Kidney (tissue), 14 donors: ENCODE measurements around the gene TMEM126A. TPM values are rescaled to one million over a fixed set of nuclear protein-coding genes. Genes with fewer than 3 reads are reported as not detected.

Source experiments
- DNase-seq, 5 donors: peaks; one replicate each; pipeline ENCODE4 v3.0.0-alpha.2; 2013 to 2020
- FAIRE-seq: peaks from 2 replicates; lab custom pipeline; 2012; peaks lifted over from hg19 to GRCh38; lab: Jason Lieb, UNC
- H3K27ac ChIP-seq, 2 donors: one replicate each; pipeline ENCODE4 v1.7.0; 2013; ENCODE audit warnings: low read depth in 2 of 2, low read length in 2 of 2, inconsistent platforms in 1 of 2
- H3K27me3 ChIP-seq: one replicate; pipeline ENCODE4 v1.7.1; 2013; ENCODE audit warnings: low read length, inconsistent platforms; ENCODE audit not compliant: control insufficient read depth, insufficient read depth
- H3K36me3 ChIP-seq, 3 donors: one replicate each; pipeline versions ENCODE4 v1.7.0 to v1.7.1; 2013; ENCODE audit warnings: low read length in 3 of 3, control low read depth in 1 of 3, inconsistent platforms in 1 of 3; ENCODE audit not compliant: insufficient read depth in 3 of 3, control insufficient read depth in 2 of 3
- H3K4me1 ChIP-seq, 3 donors: one replicate each; pipeline versions ENCODE4 v1.7.0 to v1.7.1; 2013; ENCODE audit warnings: low read length in 3 of 3, inconsistent platforms in 1 of 3, low read depth in 1 of 3; ENCODE audit not compliant: control insufficient read depth in 2 of 3, insufficient read depth in 2 of 3
- H3K4me3 ChIP-seq, 3 donors: one replicate each; pipeline versions ENCODE4 v1.7.0 to v1.8.1; 2013; ENCODE audit warnings: low read length in 3 of 3, control low read depth in 1 of 3, inconsistent platforms in 1 of 3
- H3K9ac ChIP-seq, 3 donors: one replicate each; pipeline versions ENCODE4 v1.7.0 to v1.7.1; 2013; ENCODE audit warnings: low read length in 3 of 3, control low read depth in 1 of 3, inconsistent platforms in 1 of 3
- H3K9me3 ChIP-seq, 3 donors: one replicate each; pipeline versions ENCODE4 v1.7.0 to v1.7.1; 2013; ENCODE audit warnings: low read length in 3 of 3, control low read depth in 1 of 3, inconsistent platforms in 1 of 3; ENCODE audit not compliant: control insufficient read depth in 2 of 3, insufficient read depth in 1 of 3
- CTCF ChIP-seq: IDR thresholded peaks from 3 replicates; pipeline ENCODE4 v1.5.1; 2012; ENCODE audit warnings: mild to moderate bottlenecking, moderate library complexity, borderline replicate concordance; ENCODE audit not compliant: insufficient read depth; ENCODE audit errors: extremely low read depth
- intact Hi-C: fragments of 100-400 bp; cut with DNase I; formaldehyde crosslinking; loops from one replicate; pipeline ENCODE4 v1.11.1; 2022
- polyA plus RNA-seq: library from polyadenylated mRNA; stranded (reverse); fragments of 350-450 nt; fragmentation: Illumina TruSeq; extraction: RNeasy Lipid Tissue Mini Kit (QIAGEN cat#74804); gene quantifications from one replicate; pipeline ENCODE4 v1.2.3, GENCODE V29; 2014; ENCODE audit warnings: low read depth, low replicate concordance; ENCODE audit not compliant: insufficient read depth
- total RNA-seq: library from RNA; stranded (reverse); fragmentation: NEBNext Ultra II Directional; extraction: Animal tissue kit (Norgen Biotek cat#: 25700); gene quantifications from one replicate; pipeline ENCODE4 v1.2.1, GENCODE V29; 2021
- donor health status: control.
- donor health status: control.
- donor health status: control.
- donor health status: control.
- donor health status: control.
- donor health status: DM: yes; HTN: yes; CAD: no.
- donor health status: Normal renal cell carcinoma (clear cell type).

The TMEM126A gene
- total and polyA plus RNA-seq, 2 donors from 2014 or later, result 20.3 to 63.8 TPM

GRCh38 chr11:85661972-85662664, 14.4 kb downstream of the TMEM126A start:
- intact Hi-C loops, result no loop called here
- H3K9ac ChIP-seq, result peak overlapping the region in 1 of 3 donors; percentile 92
- H3K36me3 ChIP-seq, result peaks cover 2 to 14% (median 8%) of the 10 kb centered on the region in 3 donors
- FAIRE-seq, result no peak
- peaks cover 0 to 10% (median 8%) of the 10 kb centered on the region in 3 donors for H3K4me1 ChIP-seq
- no peaks in the 10 kb centered on the region for H3K9me3 ChIP-seq
- H3K27me3 ChIP-seq, result no peaks in the 10 kb centered on the region
- peak overlapping the region; percentile 91 to 96 (median 94) for H3K4me3 ChIP-seq
- no peak overlapping the region for H3K27ac ChIP-seq
- no peak for TF ChIP-seq CTCF
- peak in 2 of 5 donors; percentile 20 to 25 for DNase-seq

GRCh38 chr11:85663080-85663752, 15.4 kb downstream of the TMEM126A start:
- Histone ChIP-seq H3K4me1 (peaks cover 0 to 10% (median 8%) of the 10 kb centered on the region in 3 donors), H3K9me3 (no peaks in the 10 kb centered on the region), H3K36me3 (peaks cover 2 to 13% (median 7%) of the 10 kb centered on the region in 3 donors), H3K27ac (peak overlapping the region; percentile 89 to 98), H3K9ac (peak overlapping the region; percentile 83 to 92 (median 86)), H3K4me3 (peak overlapping the region; percentile 91 to 96 (median 94)), H3K27me3 (no peaks in the 10 kb centered on the region)
- DNase-seq (peak in 2 of 5 donors; percentile 29 to 35), FAIRE-seq (no peak)
- TF ChIP-seq CTCF, result no peak
- intact Hi-C loops, result no loop called here

- peak overlapping the region; percentile 83 to 92 (median 86) for H3K9ac ChIP-seq
- peak overlapping the region; percentile 91 to 96 (median 94) for H3K4me3 ChIP-seq
- FAIRE-seq, result no peak
- H3K27ac ChIP-seq, result peak overlapping the region; percentile 89 to 98
- no peaks in the 10 kb centered on the region for H3K9me3 ChIP-seq
- DNase-seq, result peak; percentile 87 to 95 (median 91)
- no peaks in the 10 kb centered on the region for H3K27me3 ChIP-seq
- TF ChIP-seq CTCF, result peak; percentile 47
- intact Hi-C loops, result no loop called here
- H3K4me1 ChIP-seq, result peaks cover 0 to 10% (median 8%) of the 10 kb centered on the region in 3 donors
- H3K36me3 ChIP-seq, result peaks cover 2 to 13% (median 7%) of the 10 kb centered on the region in 3 donors
Observed at GRCh38 chr11:85663753-85664614, 16.2 kb downstream of the TMEM126A start.
